HuH-7.5 (cell line): ENCODE measurements around the gene ADH6.
"Not testable (repeated sequence)": the region's sequence is repeated elsewhere in the genome, so short reads cannot be mapped to it uniquely, and the experiment has no call there.

Experiments used
- DNase-seq: peaks from one replicate; pipeline ENCODE4 v3.0.0; 2011; ENCODE audit warnings: low spot score

ADH6 gene

GRCh38 chr4:99219072-99219471 is at the start of gene ADH6:
Gene ADH6 (minus strand): TSS chr4:99219246. CDS start chr4:99219152, 94 bp downstream.
- DNase-seq = peak; percentile 19

DNA sequence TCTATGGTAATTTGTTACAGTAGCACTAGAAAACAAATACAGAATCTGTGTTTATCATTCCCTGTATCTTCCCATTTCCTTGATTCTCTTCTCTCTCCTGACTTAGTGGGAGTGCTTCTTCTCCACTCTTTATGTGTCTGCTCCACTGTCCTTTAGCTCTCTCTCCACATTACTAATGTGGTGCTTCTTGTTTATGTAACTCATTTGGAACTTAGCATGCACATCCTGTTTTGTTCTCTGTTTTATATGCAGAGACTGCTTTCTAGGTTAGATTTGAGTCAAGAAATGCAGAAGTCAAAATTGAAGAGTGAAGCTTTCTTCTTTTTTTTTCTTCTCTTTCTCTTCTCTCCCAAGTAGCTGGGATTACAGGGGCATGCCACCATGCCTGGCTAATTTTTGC is 45.9 kb upstream of the ADH6 start:
- no peak for DNase-seq

GRCh38 chr4:99252746-99253145 is 33.7 kb upstream of the ADH6 start:
- no peak for DNase-seq

- DNase-seq = no peak
Measured at GRCh38 chr4:99248714-99249113, 29.7 kb upstream of the ADH6 start.

GRCh38 chr4:99235955-99236354 is 16.9 kb upstream of the ADH6 start:
- no peak for DNase-seq

DNA sequence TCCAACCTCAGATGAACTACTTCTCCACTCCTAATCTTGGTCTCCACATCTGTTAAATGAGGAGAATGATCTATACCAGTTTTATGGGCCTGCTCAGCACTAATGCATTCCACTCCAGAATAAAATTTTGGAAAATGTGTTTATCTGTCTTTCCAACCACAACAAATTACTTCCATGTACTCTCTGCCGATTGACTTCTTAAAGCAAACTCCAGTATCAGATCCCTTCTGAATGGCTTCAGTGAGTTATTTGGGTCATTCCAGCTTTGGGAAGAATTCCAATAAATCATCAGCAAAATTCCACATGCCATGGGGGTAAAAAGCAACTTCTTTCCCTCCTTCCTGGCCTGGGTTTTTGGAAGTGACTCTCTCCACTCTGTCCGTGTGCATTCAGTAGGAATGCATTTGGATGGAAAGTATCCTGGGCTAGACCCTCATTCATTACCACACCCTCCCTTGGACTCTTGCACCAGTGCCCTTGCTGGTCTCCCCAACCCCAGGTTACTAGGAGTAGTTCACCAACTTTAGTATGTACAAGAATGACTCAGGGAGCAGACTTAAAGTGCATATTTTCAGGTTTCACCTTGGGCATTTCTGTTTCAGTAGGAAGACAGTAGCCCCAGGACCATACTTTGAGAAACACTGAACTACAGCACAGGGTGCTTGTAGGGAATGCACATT is 15.4 kb upstream of the ADH6 start:
- no peak for DNase-seq

- DNase-seq = not testable (repeated sequence)
Measured at GRCh38 chr4:99233397-99233796, 14.4 kb upstream of the ADH6 start.

- DNase-seq = not testable (repeated sequence)
Measured at GRCh38 chr4:99228706-99229105, 9.7 kb upstream of the ADH6 start.

- not testable (repeated sequence) for DNase-seq
Measured at GRCh38 chr4:99227646-99228045, 8.6 kb upstream of the ADH6 start.

DNA sequence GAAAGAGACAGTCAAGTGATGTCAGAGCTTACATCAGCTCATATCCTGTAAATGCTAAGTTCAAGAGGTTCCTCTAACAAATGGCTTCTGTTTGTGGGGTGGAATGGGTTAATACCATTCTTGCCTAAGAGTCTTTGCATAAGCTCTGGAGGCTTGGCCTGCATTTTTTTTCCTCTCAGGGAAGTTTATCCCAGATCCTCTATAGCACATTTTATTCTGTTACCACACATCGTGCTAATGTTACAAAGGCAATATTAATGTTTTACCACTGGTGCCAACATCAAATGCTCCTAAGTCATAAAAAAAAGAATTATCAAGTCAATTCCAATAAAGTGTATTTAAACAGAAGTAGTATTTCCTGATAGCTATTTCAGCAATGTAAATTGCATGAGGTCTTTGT is 2.9 kb upstream of the ADH6 start:
- no peak for DNase-seq

- no peak for DNase-seq
Measured at GRCh38 chr4:99219479-99219878, 433 bp upstream of the ADH6 start.

- DNase-seq = no peak
Measured at GRCh38 chr4:99215521-99215920, 3.5 kb downstream of the ADH6 start.

- no peak for DNase-seq
Measured at GRCh38 chr4:99210789-99211188, 8.3 kb downstream of the ADH6 start.

- no peak for DNase-seq
Measured at GRCh38 chr4:99209671-99210070, 9.4 kb downstream of the ADH6 start.

GRCh38 chr4:99208719-99209075 is 10.3 kb downstream of the ADH6 start:
- no peak for DNase-seq

GRCh38 chr4:99207911-99208718 is 10.9 kb downstream of the ADH6 start:
- no peak for DNase-seq

DNA sequence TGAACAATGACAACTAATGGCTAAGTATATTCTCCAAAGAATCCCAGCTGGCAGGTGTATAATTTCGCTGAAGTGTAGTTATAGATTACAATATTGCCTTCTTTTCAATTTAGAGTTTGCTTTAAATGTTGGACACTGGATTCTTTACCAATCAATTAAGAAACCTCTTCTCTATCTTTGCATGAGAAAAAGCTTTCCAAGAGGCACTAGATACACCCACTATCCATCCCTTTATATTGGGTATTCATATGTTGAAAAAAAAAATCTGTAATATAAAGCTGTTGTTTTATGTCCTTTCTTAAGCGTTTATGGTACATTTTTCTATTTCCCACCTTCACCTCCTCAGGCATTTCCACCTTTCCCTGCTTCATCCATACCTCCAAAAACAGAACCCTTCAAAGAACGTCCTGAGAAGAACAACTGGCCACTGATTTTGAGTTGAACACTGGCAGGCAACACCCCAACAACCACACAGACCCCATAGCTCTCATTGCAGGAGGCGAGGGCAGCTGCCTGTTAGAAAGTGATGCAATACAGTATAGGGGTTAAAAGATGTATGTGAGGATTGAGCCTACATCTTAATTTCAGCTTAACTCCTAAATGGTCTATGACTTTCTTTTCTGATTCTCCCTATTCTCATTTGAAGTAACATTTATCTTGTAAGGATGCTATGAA is 11.8 kb downstream of the ADH6 start:
- DNase-seq = no peak

GRCh38 chr4:99205153-99205979 is 13.7 kb downstream of the ADH6 start:
- DNase-seq = no peak

DNA sequence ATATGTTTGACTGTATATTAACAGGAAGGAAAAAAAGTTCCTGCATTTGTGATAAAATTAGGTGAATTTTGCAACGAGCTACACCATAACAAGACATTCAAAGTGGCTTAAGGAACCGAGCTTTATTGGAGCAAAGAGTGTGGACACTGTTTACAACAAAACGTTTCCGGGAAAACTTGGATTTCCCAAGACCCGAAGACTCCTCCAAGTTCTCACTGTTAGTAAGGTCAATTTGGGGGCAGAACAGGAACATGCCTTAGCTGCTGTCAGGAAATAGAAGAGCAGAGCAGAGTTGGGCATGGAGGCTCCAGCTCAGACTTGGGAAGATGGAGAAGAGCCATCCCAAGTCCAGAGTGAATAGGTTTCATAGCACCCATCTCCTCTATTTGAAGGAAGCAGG is 16.5 kb downstream of the ADH6 start:
- no peak for DNase-seq

DNA sequence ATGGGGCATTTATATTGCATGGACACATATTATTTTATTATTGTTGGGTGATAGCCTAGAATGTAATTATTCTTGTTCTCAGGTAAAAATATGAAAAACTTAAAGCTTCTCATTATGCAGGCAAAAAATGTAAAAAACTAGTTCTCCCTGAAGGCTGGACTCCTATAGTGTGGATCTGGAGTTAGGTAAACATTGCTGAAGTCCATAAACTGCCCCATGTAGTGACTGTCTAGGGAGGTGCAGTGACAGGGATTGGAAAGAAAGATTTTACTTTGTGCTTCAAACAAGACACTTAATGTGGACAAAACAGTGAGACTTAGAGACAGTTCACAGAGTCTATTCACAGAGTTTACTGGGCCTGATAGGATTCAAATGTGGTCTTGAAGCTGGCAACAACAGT is 17.0 kb downstream of the ADH6 start:
- DNase-seq = no peak

DNA sequence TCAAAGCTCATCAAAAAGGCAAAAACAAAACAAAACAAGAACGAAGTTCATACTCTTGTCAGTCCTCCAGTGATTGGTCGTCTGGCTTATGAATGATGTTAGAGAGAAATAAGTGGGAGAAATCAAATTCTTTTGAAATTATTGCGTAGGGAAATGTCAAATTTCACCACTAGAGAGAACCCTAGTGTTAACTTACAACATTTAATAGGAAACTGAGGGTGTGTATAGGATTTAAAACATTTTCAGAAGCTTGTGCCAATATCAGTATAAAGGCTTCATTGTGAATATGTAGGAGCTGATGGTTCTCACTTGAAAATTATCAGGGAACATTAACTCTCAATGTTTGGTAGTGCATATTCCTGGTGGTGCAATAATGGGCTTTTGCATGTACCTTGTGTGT is 17.4 kb downstream of the ADH6 start:
- no peak for DNase-seq

DNA sequence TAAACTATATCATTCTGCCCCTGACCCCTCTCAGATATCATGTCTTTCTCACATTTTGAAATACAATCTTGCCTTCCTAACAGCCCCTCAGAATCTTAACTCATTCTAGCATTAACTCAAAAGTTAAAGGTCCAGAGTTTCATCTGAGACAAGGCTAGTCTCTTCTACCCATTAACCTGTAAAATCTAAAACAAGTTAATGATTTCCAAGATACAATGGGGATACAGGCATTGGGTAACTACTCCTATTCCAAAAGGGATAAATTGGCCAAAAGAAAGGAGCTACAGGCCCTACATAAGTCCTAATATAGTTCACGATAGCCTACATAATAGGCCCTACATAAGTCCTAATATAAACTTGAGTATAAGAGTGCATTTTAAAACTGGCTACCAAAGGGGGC is 18.9 kb downstream of the ADH6 start:
- no peak for DNase-seq
